ENCODE data around the gene RAMAC.
A peak's percentile ranks its signal among the peaks of the same experiment; 100 is the strongest.

Gene RAMAC

DNA sequence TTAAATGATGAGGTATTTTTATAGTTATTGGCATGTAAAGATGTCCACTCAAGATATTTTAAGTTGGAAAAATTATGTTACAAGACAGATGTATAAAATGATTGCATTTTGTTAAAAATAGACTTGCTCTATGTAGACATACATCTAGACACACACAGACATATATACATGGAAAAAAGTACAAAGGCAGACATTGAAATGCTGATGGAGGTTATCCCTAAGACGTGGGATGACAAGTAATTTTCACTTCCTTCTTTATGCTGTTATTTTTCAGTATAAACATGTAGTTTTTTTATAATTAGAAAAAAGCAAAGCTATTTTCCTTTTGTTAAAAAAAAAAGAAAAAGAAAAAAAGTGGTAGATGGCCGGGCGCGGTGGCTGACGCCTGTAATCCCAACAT, 40.7 kb upstream of the RAMAC start:
- Histone ChIP-seq H3K4me1 (ENCODE audit: low read length) (peaks cover 11% of the 10 kb centered on the region), H3K4me3 (ENCODE audit: low read length) (no peak overlapping the region), H3K9me3 (ENCODE audit: insufficient read depth, low read length) (no peaks in the 10 kb centered on the region), H4K20me1 (ENCODE audit: insufficient read depth, low read length) (peaks cover 26% of the 10 kb centered on the region), H3K36me3 (replicated peaks; ENCODE audit: low read depth, low read length) (no peaks in the 10 kb centered on the region), H3K4me2 (ENCODE audit: low read length) (no peak overlapping the region), H2AFZ (ENCODE audit: low read depth, low read length) (no peak overlapping the region), H3K27ac (ENCODE audit: low read length) (no peak overlapping the region), H3K9ac (ENCODE audit: low read length) (no peak overlapping the region), H3K27me3 (ENCODE audit: low read depth, low read length) (peaks cover 20% of the 10 kb centered on the region), H3K79me2 (ENCODE audit: low read length) (peaks cover 4% of the 10 kb centered on the region; the same call in 1 of the 2 replicates)
- TF ChIP-seq, protein P1, sequence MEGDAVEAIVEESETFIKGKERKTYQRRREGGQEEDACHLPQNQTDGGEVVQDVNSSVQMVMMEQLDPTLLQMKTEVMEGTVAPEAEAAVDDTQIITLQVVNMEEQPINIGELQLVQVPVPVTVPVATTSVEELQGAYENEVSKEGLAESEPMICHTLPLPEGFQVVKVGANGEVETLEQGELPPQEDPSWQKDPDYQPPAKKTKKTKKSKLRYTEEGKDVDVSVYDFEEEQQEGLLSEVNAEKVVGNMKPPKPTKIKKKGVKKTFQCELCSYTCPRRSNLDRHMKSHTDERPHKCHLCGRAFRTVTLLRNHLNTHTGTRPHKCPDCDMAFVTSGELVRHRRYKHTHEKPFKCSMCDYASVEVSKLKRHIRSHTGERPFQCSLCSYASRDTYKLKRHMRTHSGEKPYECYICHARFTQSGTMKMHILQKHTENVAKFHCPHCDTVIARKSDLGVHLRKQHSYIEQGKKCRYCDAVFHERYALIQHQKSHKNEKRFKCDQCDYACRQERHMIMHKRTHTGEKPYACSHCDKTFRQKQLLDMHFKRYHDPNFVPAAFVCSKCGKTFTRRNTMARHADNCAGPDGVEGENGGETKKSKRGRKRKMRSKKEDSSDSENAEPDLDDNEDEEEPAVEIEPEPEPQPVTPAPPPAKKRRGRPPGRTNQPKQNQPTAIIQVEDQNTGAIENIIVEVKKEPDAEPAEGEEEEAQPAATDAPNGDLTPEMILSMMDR (IDR thresholded peaks at IDR 0.05; ENCODE audit: low read depth, low read length), result no peak
- no peak for TF ChIP-seq EZH2phosphoT487 (IDR thresholded peaks at IDR 0.05; ENCODE audit: low read depth)

DNA sequence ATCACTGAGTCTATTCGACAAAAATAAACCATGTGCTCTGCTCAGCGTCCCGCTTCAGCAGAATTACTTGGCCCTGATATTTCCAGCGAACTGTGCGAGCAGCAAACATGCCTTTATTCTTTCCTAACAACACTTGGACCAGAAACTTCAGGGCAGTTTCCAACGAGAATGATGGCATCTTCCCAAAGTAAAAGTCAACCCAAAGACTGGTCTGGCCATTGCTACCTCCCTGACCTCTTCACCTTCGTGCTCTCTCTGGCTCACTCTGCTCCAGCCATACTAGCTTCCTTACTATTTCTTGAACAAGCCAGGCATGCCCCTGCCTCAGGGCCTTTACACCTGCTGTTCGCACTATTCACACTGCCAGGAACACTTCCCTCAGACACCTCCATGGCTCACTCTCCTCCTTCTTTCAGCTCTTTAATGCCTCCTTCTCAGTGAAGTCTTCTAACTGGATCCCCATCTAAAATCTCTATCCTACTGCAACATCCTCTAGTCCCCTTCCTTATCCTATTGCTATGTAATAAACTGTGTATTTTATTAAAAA, 39.8 kb upstream of the RAMAC start:
- peaks cover 20% of the 10 kb centered on the region for H3K4me1 ChIP-seq (ENCODE audit: low read length)
- peaks cover 22% of the 10 kb centered on the region for H3K27me3 ChIP-seq (ENCODE audit: low read depth, low read length)
- no peak overlapping the region for H3K4me3 ChIP-seq (ENCODE audit: low read length)
- H3K4me2 ChIP-seq (ENCODE audit: low read length), result no peak overlapping the region
- TF ChIP-seq EZH2phosphoT487 (IDR thresholded peaks at IDR 0.05; ENCODE audit: low read depth), result no peak
- TF ChIP-seq, protein P1 (IDR thresholded peaks at IDR 0.05; ENCODE audit: low read depth, low read length), result no peak
- H4K20me1 ChIP-seq (ENCODE audit: insufficient read depth, low read length), result peaks cover 29% of the 10 kb centered on the region
- H3K9me3 ChIP-seq (ENCODE audit: insufficient read depth, low read length), result no peaks in the 10 kb centered on the region
- peaks cover 4% of the 10 kb centered on the region; the same call in 1 of the 2 replicates for H3K79me2 ChIP-seq (ENCODE audit: low read length)
- no peaks in the 10 kb centered on the region for H3K36me3 ChIP-seq (replicated peaks; ENCODE audit: low read depth, low read length)
- H3K27ac ChIP-seq (ENCODE audit: low read length), result no peak overlapping the region
- H2AFZ ChIP-seq (ENCODE audit: low read depth, low read length), result no peak overlapping the region
- H3K9ac ChIP-seq (ENCODE audit: low read length), result no peak overlapping the region

DNA sequence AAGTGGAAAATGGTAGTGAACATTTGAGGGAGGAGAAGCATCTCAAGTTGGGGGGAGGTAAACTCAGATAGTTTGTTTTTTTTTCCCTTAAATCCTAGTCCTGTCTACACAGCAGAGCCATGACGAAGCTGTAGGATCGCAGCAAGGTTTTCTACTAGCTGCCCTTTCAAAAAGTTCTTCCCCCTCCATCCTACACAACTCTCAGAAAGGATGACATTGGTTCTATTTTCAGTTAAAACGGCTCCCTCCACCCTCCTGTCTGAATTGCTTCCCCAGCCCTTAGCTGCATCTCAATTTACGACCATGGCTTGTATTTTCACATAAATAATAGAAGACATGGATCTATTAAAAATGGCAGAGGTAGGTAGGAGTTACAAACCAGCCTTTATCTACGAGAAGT, 35.7 kb upstream of the RAMAC start:
- H3K36me3 ChIP-seq (replicated peaks; ENCODE audit: low read depth, low read length), result no peaks in the 10 kb centered on the region
- peaks cover 4% of the 10 kb centered on the region; the same call in 1 of the 2 replicates for H3K79me2 ChIP-seq (ENCODE audit: low read length)
- H3K27ac ChIP-seq (ENCODE audit: low read length), result no peak overlapping the region
- H3K4me2 ChIP-seq (ENCODE audit: low read length), result peak overlapping the region; percentile 85
- H3K9ac ChIP-seq (ENCODE audit: low read length), result no peak overlapping the region
- peaks cover 22% of the 10 kb centered on the region for H3K27me3 ChIP-seq (ENCODE audit: low read depth, low read length)
- TF ChIP-seq, protein P1 (IDR thresholded peaks at IDR 0.05; ENCODE audit: low read depth, low read length), result no peak
- TF ChIP-seq EZH2phosphoT487 (IDR thresholded peaks at IDR 0.05; ENCODE audit: low read depth), result no peak
- no peaks in the 10 kb centered on the region for H3K9me3 ChIP-seq (ENCODE audit: insufficient read depth, low read length)
- no peak overlapping the region for H2AFZ ChIP-seq (ENCODE audit: low read depth, low read length)
- peaks cover 24% of the 10 kb centered on the region for H3K4me1 ChIP-seq (ENCODE audit: low read length)
- peak overlapping the region; percentile 78 for H3K4me3 ChIP-seq (ENCODE audit: low read length)
- peaks cover 21% of the 10 kb centered on the region for H4K20me1 ChIP-seq (ENCODE audit: insufficient read depth, low read length)

DNA sequence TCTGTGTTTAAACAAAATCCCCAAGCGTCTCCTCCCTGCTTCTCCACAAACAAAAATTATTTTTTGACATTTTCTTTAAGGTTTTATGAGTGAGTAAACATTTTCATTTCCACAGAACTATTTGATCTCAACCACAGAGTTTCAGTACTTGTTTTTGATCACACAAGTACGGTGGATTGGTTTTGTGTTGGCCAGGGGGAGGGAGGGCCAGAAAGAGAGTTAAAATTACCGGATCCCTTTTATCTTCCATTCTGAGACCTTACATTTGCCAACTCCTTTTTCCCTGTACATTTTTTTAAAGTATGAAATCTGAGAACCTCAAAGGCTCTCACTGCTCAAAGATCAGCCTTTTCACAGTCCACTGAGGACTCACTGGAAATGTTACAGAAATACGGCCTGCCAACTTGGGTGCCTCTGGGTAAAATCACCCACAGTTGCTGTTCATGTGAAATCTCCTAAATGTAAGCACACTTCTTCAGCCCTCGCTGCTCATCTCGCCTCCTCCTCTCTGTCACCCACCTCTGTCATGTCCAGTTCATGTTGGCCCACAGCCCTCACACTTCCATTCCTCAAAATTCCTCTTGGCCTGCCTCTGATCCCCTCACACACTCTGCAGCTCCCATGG, 35.2 kb upstream of the RAMAC start:
- H4K20me1 ChIP-seq (ENCODE audit: insufficient read depth, low read length), result peaks cover 21% of the 10 kb centered on the region
- H3K27ac ChIP-seq (ENCODE audit: low read length), result peak overlapping the region; percentile 7; the same call in 1 of the 2 replicates
- no peak overlapping the region for H2AFZ ChIP-seq (ENCODE audit: low read depth, low read length)
- peak overlapping the region; percentile 85 for H3K4me2 ChIP-seq (ENCODE audit: low read length)
- H3K27me3 ChIP-seq (ENCODE audit: low read depth, low read length), result peaks cover 22% of the 10 kb centered on the region
- H3K4me1 ChIP-seq (ENCODE audit: low read length), result peaks cover 24% of the 10 kb centered on the region
- H3K36me3 ChIP-seq (replicated peaks; ENCODE audit: low read depth, low read length), result no peaks in the 10 kb centered on the region
- H3K79me2 ChIP-seq (ENCODE audit: low read length), result peaks cover 4% of the 10 kb centered on the region; the same call in 1 of the 2 replicates
- no peak for TF ChIP-seq EZH2phosphoT487 (IDR thresholded peaks at IDR 0.05; ENCODE audit: low read depth)
- TF ChIP-seq, protein P1 (IDR thresholded peaks at IDR 0.05; ENCODE audit: low read depth, low read length), result no peak
- H3K9ac ChIP-seq (ENCODE audit: low read length), result peak overlapping the region; percentile 59
- no peaks in the 10 kb centered on the region for H3K9me3 ChIP-seq (ENCODE audit: insufficient read depth, low read length)
- H3K4me3 ChIP-seq (ENCODE audit: low read length), result peak overlapping the region; percentile 78
